GM18867 (cell line): ENCODE measurements around the gene BRD1.
A peak's percentile ranks its signal among the peaks of the same experiment; 100 is the strongest.
"Not testable (repeated sequence)": the region's sequence is repeated elsewhere in the genome, so short reads cannot be mapped to it uniquely, and the experiment has no call there.

ENCODE experiments used
- ATAC-seq: cut with Tn5 transposase; IDR thresholded peaks from one replicate; pipeline ENCODE4 v1.9.1; 2021; ENCODE audit warnings: mild to moderate bottlenecking, moderate library complexity; ENCODE audit not compliant: unreplicated experiment

Gene BRD1

DNA sequence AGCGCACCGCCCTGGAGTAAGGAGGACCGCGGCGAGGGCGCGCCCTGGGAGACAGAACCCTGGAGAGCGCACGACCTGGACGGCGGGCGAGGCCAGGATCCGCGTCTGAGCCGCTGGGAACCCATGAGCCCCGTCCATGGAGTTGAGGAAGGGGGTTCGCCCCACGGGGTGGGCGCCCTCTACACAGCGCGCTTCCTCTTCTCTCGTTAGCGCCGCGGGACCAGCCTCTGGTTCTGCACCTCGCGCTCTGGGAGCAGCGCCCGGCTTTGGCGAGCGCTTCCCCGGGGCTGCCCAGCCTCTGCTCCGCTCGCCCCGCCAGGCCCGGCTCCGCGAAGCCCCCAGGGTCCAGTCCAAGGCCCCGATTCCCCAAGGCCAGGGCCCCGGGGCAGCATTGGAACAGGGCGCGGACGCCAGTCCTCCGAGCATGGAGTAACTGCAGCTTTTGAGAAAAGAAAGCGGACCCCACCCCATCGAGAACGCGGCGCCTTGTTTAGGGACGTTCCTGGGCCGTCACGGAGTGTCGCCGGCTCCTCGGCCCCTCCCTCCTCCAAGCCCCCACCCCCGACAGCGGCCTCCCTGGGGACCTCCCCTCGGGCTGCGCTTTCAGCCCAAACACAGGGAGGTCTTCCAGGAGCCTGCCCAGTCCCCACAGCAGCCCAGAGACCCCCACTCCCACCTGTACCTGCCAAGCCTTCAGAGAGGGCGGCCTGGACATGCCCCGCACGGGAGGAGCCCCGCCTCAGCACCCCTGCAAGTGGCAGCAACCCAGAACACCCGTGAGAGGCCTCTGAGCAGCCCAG is 56.2 kb downstream of the BRD1 start:
- ATAC-seq = no peak

- ATAC-seq = no peak
Observed at GRCh38 chr22:49770547-49771265, 57.0 kb downstream of the BRD1 start.

DNA sequence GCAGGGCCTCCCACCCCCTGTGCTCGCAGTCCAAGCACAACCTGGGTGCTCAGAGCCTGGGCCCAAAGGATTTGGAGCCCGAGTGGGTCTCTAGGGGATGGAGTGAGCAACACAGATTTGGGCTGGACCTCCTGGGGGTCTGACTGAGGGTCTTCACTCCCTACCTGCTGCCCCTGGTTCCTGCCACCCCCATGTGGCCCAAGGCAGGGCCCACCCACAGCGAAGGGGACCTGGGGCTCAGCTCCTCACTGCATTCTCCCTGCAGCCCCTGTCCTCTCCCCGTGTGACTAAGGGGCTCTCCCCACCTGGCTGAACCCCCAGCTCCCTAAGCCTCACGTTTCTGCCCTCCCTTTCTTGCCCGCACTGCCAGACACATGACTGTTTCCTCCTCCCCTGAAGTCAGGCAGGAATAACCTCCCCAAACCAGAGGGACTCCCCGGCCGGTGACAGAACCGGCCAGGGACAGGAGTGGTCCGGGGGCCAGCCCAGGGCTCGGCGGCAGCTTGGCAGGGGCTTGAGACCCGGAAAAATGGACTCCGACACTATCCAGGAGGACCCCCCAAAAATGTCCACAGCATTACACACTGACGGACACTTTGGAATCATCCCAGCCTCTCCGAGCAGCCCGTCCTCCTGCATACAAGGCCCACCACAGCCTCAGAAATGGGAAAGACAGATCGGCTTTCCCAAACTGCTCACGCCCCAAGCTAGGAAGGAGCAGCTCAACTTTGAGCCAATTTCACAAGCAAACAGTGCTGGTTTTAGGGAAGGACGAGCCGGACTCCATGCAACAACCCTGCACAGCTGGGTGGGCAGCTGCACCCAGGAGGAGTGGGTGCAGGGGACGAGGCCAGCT is 57.8 kb downstream of the BRD1 start:
- ATAC-seq = no peak

- ATAC-seq = no peak
Observed at GRCh38 chr22:49768951-49769690, 58.6 kb downstream of the BRD1 start.

DNA sequence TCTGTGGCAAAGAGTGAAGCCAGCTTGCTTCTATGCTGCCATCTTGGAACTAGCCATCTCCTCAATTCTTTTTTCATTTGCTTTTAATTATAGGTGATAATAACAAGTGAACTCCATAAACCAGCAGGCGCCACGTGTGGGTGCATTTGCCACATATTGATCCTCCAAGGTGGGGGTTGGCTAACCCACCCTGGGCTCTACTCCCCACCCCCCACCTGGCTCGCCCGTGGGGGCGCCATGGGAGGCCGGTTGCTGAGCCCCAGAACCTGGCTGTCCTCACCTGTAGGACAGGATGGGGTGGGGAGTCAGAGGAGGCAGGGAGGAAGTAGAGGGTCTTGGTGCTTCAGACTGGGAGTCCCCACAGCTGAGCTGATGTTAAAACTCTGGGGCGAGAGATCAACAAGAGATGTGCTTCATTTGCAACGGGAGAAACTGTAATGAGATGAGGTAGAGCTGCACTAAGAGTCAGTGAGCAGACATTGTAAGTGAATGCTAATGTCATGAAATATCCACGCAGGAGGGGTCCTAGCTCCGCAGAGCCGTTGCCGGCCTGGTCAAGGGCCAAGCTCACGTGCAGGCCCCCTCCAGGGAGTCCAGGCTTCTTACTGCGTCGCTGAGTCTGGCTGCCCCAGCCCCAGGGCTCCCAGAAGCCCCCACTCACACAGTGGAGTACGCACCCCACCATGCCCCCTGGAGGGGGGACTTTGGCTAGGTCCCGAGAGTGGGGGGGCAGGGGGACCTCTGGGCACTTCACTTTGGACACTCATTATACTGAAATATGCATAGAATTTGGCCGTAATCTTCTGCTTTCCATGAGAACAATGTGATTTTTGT is 59.4 kb downstream of the BRD1 start:
- ATAC-seq = no peak

DNA sequence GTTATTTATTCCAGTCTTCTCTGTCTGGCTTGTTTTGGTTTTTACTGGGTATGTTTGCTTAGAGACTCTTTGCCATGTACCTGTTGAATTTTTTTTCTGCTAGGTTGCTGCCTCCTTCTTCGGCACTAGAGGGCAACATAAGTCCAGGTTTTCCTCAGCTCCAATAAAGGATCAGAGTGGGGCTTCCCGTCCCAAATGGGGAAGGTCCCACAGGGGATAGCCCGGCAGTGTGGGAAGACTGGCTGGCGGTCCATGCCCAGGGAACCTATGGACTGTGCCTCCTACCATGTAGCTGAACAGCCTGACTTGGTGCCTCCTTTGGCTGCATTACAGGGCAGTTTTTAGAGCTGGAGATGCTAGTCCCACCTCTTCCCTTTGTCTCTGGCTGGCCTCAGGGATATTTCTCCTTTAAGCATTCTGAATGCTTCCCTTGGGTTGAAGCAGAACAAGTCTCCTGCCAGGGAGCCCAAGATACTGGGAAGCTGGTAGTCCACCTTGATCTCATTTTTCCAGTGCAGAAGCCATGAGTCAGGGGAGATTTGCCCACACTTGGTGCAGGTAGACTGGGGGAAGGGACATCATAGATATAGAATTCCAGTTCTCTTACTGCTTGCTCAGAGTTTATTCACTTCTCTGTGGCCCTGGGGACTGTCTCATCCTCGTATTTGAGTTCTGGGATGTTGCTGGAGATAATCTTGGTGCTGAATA is 60.2 kb downstream of the BRD1 start:
- ATAC-seq = no peak

DNA sequence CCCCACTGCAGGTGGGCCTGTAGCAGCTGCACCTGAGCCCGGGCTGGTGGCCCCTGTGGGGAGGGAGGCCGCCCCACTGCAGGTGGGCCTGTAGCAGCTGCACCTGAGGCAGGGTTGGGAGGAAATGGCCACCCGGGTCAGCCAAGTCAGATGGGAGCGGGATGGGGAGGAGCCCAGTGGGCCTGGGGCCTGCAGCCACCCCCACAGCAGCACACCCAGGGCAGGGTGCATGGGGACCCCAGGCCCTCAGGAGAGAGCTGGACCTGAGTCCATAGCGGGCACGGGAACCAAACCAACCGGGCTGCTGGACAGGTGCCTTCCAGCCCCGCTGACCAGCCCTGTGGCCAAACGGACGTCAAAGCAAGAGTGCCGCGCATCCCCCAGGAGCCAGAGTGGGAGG is 61.7 kb downstream of the BRD1 start:
- ATAC-seq = no peak

DNA sequence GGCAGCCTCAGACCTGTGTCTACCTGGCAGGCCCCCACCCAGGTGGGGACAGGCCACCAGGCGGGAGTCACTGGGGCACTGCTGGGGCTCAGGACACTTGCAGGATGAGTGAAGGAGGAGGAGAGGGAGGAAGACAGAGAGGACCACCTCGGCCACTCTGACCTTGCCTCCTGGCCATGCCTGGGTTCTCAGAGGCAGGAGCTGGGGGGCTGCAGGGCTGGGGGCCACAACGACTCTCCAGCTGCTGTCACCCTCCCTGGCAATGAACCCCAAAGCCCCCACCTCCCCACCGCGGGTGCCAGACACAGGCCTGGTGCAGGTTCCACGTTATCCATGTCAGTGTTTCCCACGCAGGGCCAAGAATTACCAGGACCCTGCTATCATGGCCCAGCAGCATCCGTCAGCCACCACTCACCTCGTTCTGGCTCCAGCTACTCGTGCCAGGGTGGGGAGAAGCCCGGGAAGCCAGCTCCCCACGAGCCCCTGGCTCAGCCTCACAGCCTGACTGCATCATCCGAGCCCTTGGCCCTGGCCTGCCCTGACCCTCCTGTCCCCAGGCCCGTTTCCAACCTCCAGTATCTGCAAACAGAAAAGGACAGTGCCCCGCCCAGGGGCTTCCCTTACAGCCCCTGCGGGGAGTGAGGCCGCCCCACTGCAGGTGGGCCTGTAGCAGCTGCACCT is 62.4 kb downstream of the BRD1 start:
- no peak for ATAC-seq

GRCh38 chr22:49764127-49764581 is 63.5 kb downstream of the BRD1 start:
- no peak for ATAC-seq

GRCh38 chr22:49763696-49764095 is 64.0 kb downstream of the BRD1 start:
- no peak for ATAC-seq

- ATAC-seq = no peak
Observed at GRCh38 chr22:49763138-49763537, 64.5 kb downstream of the BRD1 start.

DNA sequence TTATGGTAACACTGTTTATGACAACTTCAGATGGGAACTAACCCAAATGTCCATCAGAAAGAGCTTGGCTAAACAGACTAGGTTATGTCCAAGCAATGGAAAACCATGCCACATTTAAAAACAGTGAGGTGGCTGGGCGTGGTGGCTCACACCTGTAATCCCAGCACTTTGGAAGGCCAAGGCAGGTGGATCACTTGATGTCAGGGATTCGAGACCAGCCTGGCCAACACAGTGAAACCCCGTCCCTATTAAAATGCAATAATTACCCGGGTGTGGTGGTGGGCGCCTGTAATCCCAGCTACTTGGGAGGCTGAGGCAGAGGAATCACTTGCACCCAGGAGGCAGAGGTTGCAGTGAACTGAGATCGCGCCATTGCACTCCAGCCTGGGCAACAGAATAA is 65.1 kb downstream of the BRD1 start:
- not testable (repeated sequence) for ATAC-seq

- no peak for ATAC-seq
Observed at GRCh38 chr22:49761836-49762235, 65.8 kb downstream of the BRD1 start.

GRCh38 chr22:49760630-49761571 is 66.8 kb downstream of the BRD1 start:
- ATAC-seq = peak; percentile 53

- no peak for ATAC-seq
Observed at GRCh38 chr22:49760280-49760629, 67.4 kb downstream of the BRD1 start.

GRCh38 chr22:49756676-49757075 is 71.0 kb downstream of the BRD1 start:
- ATAC-seq = no peak

DNA sequence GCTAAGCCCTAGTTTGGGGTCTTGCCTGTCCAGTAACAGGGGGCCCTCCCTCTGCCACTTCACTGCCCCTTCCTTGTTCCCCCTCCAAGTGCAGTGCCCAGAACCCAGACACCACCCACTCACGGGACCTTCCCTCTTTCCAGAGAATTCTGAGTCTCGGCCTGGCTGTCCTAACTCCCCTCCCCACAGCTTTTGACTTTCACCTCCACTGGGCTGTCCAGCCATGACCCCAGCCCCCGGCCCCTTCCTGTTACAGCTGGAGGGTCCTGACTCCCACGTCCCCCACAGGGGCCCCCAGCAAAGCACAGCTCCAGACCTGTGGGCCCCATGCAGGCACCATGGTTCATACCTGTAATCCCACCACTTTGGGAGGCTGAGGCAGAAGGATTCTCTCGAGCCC is 71.5 kb downstream of the BRD1 start:
- no peak for ATAC-seq

- ATAC-seq = no peak
Observed at GRCh38 chr22:49755631-49756001, 72.1 kb downstream of the BRD1 start.
